Hepatocyte (in vitro differentiated cells): ENCODE results near the gene NDUFAF7. TPM values are rescaled to one million over a fixed set of nuclear protein-coding genes. Genes with fewer than 3 reads are reported as not detected.
A peak's percentile ranks its signal among the peaks of the same experiment; 100 is the strongest.
"Not testable (repeated sequence)": the region's sequence is repeated elsewhere in the genome, so short reads cannot be mapped to it uniquely, and the experiment has no call there.

ENCODE experiments used
- DNase-seq: peaks from one replicate; pipeline ENCODE4 v3.0.0-alpha.2; 2016; ENCODE audit warnings: low spot score
- H2AFZ ChIP-seq: fragments of 200-600 bp; sonication (generic); 2 replicates; pipeline ENCODE4 v1.6.0; 2016; ENCODE audit warnings: antibody characterized with exemption, mild to moderate bottlenecking
- H3K27ac ChIP-seq: fragments of 200-600 bp; sonication (generic); 2 replicates; pipeline ENCODE4 v1.5.1; 2016; ENCODE audit warnings: mild to moderate bottlenecking
- H3K27me3 ChIP-seq: fragments of 200-600 bp; sonication (generic); 2 replicates; pipeline ENCODE4 v1.6.1; 2016
- H3K36me3 ChIP-seq: fragments of 200-600 bp; sonication (generic); replicated peaks from 2 replicates; pipeline ENCODE4 v1.5.1; 2016; ENCODE audit warnings: low read depth; ENCODE audit not compliant: insufficient read depth
- H3K4me1 ChIP-seq: fragments of 200-600 bp; sonication (generic); 2 replicates; pipeline ENCODE4 v1.5.1; 2016; ENCODE audit warnings: mild to moderate bottlenecking, moderate library complexity; ENCODE audit not compliant: insufficient read depth
- H3K4me2 ChIP-seq: fragments of 200-600 bp; sonication (generic); 2 replicates; pipeline ENCODE4 v1.6.0; 2016
- H3K4me3 ChIP-seq: fragments of 200-600 bp; sonication (generic); 2 replicates; pipeline ENCODE4 v1.5.1; 2016; ENCODE audit warnings: mild to moderate bottlenecking
- H3K79me2 ChIP-seq: fragments of 200-600 bp; sonication (generic); 2 replicates; pipeline ENCODE4 v1.6.0; 2017; ENCODE audit warnings: mild to moderate bottlenecking
- H3K9me2 ChIP-seq: fragments of 200-600 bp; sonication (generic); replicated peaks from 2 replicates; pipeline ENCODE4 v1.6.0; 2017; ENCODE audit warnings: mild to moderate bottlenecking; ENCODE audit not compliant: insufficient read depth
- H3K9me3 ChIP-seq: fragments of 200-600 bp; sonication (generic); 2 replicates; pipeline ENCODE4 v1.5.1; 2016; ENCODE audit warnings: low read depth, mild to moderate bottlenecking
- H4K20me1 ChIP-seq: fragments of 200-600 bp; sonication (generic); 2 replicates; pipeline ENCODE4 v1.6.0; 2016; ENCODE audit warnings: mild to moderate bottlenecking; ENCODE audit not compliant: insufficient read depth, poor library complexity, severe bottlenecking
- EZH2 ChIP-seq: fragments of 200-600 bp; sonication (generic); IDR thresholded peaks from 2 replicates; pipeline ENCODE4 v1.6.1; 2016; ENCODE audit warnings: antibody characterized with exemption, mild to moderate bottlenecking, borderline replicate concordance
- EZH2phosphoT487 ChIP-seq: fragments of 200-600 bp; sonication (generic); IDR thresholded peaks from one replicate; pipeline ENCODE4 v1.6.1; 2018; ENCODE audit warnings: antibody characterized with exemption, mild to moderate bottlenecking, low read depth, moderate library complexity; ENCODE audit not compliant: unreplicated experiment, severe bottlenecking
- whole genome bisulfite sequencing: methylation state at CpG from one replicate; pipeline ENCODE4 v1.1.6; 2016; ENCODE audit warnings: low lambda C conversion rate; ENCODE audit errors: missing lambda C conversion rate; 5-methylcytosine and 5-hydroxymethylcytosine counted together
- polyA plus RNA-seq: library from polyadenylated mRNA; unstranded; fragments of >200 nt; fragmentation: Nextera tagmentation; extraction: Ambion mirVana; gene quantifications from 2 replicates; pipeline ENCODE4 v1.2.1, GENCODE V29; 2016
- total RNA-seq: library from RNA; depleted of rRNA; stranded (reverse); fragments of >200 nt; gene quantifications from 2 replicates; pipeline ENCODE4 v1.2.3, GENCODE V29; 2014
- TF ChIP-seq, protein P1 (sequence below): fragments of 200-600 bp; sonication (generic); IDR thresholded peaks from 2 replicates; pipeline ENCODE4 v1.5.1; 2016; ENCODE audit warnings: antibody characterized with exemption, mild to moderate bottlenecking; ENCODE audit not compliant: poor library complexity

The NDUFAF7 gene
- total and polyA plus RNA-seq, 2 experiments from 2014 or later = 11.8 to 14.7 TPM

DNA sequence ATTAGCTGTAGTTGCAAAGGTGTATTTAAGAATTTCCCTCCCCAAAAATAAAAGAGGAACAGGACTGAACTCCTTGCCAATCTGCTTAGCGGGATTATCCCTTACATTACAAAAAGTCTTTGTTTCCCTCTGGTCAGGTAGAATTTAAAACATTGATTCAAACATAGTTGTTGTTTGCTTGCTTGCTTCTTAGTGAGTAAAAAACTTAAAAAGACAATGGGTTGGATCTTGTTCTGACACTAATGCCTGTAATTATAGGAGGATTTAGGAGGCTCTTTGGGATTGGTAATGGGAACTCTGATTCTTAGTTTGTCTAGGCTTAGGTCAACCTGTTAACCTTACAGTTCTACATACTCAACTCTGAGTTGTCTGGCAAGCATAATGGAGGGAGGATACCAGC lies 38.9 kb upstream of the NDUFAF7 start:
- DNase-seq = no peak
- no peak overlapping the region for H3K4me2 ChIP-seq
- WGBS = 83% methylated on average over 1 of the region's 1 CpG

DNA sequence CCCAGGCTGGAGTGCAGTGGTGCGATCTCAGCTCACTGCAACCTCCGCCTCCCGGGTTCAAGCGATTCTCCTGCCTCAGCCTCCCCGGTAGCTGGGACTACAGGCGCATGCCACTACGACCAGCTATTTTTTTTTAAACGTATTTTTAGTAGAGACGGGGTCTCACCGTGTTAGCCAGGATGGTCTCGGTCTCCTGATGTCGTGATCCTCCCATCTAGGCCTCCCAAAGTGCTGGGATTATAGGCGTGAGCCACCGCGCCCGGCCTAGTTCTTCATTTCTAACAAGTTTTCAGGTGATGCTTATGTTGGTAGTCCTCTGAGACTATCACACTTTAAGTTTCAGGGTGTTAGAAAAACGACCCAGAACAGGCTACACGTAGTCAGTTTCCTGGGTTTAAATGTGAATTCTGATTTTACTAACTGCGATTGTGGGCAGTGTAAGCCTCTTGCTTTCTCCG lies 35.6 kb upstream of the NDUFAF7 start:
- not testable (repeated sequence) for H4K20me1 ChIP-seq, H3K36me3 ChIP-seq, H3K9me2 ChIP-seq, H3K4me1 ChIP-seq, DNase-seq, H3K9me3 ChIP-seq, H3K27me3 ChIP-seq
- peak overlapping the region; percentile 21 for H3K4me3 ChIP-seq
- H3K79me2 ChIP-seq = peaks cover 12% of the 10 kb centered on the region
- peak overlapping the region; percentile 69 for H2AFZ ChIP-seq
- H3K4me2 ChIP-seq = peak overlapping the region; percentile 71
- 93% methylated on average over 20 of the region's 20 CpGs for WGBS
- peak overlapping the region; percentile 80 for H3K27ac ChIP-seq

More for the DNA sequence above, 38.9 kb upstream of the NDUFAF7 start:
- Histone ChIP-seq H3K36me3 (no peaks in the 10 kb centered on the region), H3K27ac (no peak overlapping the region), H3K4me1 (no peaks in the 10 kb centered on the region), H3K9me3 (no peaks in the 10 kb centered on the region), H3K9me2 (no peaks in the 10 kb centered on the region), H2AFZ (no peak overlapping the region), H4K20me1 (no peaks in the 10 kb centered on the region), H3K27me3 (no peaks in the 10 kb centered on the region), H3K79me2 (peaks cover 2% of the 10 kb centered on the region), H3K4me3 (no peak overlapping the region)
- TF ChIP-seq EZH2 (no peak), EZH2phosphoT487 (no peak)
- TF ChIP-seq, protein P1, sequence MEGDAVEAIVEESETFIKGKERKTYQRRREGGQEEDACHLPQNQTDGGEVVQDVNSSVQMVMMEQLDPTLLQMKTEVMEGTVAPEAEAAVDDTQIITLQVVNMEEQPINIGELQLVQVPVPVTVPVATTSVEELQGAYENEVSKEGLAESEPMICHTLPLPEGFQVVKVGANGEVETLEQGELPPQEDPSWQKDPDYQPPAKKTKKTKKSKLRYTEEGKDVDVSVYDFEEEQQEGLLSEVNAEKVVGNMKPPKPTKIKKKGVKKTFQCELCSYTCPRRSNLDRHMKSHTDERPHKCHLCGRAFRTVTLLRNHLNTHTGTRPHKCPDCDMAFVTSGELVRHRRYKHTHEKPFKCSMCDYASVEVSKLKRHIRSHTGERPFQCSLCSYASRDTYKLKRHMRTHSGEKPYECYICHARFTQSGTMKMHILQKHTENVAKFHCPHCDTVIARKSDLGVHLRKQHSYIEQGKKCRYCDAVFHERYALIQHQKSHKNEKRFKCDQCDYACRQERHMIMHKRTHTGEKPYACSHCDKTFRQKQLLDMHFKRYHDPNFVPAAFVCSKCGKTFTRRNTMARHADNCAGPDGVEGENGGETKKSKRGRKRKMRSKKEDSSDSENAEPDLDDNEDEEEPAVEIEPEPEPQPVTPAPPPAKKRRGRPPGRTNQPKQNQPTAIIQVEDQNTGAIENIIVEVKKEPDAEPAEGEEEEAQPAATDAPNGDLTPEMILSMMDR = no peak

DNA sequence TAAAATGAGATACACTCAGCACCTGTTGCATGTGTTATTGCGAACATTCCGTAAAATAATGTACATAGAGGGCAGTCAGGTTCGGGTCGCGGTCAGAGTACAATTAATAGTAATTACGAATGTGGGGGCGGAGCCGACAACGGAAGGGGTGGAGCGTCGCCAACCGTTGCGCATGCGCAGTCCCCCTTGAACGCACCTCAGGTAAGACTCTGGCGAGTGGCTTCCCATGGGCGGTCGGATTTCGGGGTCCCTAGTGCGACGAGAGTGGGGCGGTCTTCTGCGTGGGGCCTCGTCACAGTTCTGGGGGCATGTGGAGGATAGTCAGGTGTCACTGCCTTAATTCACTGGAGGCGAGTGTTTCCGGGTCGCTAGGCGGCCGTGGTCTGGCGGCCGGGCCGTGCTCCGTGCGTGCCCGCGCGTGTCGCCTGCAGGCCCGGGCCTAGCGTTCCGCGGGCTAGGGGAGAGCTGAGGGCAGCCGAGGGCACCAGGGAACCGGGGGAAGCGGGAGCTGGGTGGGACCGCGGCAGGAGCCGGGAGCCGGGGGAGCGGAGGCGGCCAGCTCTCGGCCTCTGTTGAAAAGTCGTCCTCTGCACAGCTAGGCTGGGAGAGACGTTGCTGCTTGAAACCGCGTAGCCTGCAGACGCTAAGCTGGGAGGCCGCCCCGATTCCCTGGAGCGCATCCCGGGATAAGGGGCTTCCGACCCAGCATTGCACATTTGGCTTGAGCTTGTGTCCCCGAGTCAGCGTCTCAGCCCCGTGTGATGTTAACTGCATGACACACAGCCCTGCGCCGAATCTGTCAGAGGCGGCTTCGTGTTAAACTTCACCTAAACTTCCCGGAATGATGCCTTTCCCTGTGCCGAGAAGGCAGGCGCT lies 34.9 kb upstream of the NDUFAF7 start, which contains the start of gene CEBPZOS:
TSS of gene CEBPZOS (plus strand) at position 177 of the 876 bp plus-strand sequence. CDS start 3,209 bp downstream, outside the sequence.
- Histone ChIP-seq H3K4me2 (peak within 1 kb of the TSS; percentile 71), H3K9me3 (no peaks in the 10 kb centered on the region), H3K9me2 (no peaks in the 10 kb centered on the region), H3K4me1 (no peaks in the 10 kb centered on the region), H4K20me1 (no peaks in the 10 kb centered on the region), H2AFZ (peak within 1 kb of the TSS; percentile 69), H3K27ac (peak within 1 kb of the TSS; percentile 80), H3K36me3 (no peaks in the 10 kb centered on the region), H3K4me3 (peak within 1 kb of the TSS; percentile 21), H3K27me3 (no peaks in the 10 kb centered on the region), H3K79me2 (peaks cover 12% of the 10 kb centered on the region)
- DNase-seq = peak; percentile 84
- 59% methylated on average over 63 of the region's 72 CpGs for WGBS
- TF ChIP-seq, protein P1 = no peak
- TF ChIP-seq EZH2phosphoT487 (no peak), EZH2 (no peak)

DNA sequence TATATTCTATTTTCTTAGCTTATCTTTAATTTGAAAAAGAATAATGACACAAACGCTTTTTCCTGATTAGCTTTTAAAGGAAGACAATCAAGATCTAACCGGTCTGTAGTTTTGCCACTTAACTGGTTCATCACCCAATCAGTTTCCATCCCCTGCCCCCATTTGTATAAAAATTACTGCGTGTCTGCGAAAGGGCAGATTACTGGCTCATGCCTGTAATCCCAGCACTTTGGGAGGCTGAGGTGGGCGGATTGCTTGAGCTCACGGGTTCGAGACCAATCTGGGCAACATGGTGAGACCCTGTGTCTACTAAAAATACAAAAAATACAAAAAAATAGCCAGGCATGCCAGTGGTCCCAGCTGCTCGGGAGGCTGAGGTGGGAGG lies 32.8 kb upstream of the NDUFAF7 start:
- H3K9me2 ChIP-seq = no peaks in the 10 kb centered on the region
- no peaks in the 10 kb centered on the region for H3K4me1 ChIP-seq
- no peak overlapping the region for H3K4me3 ChIP-seq
- H4K20me1 ChIP-seq = no peaks in the 10 kb centered on the region
- no peak for DNase-seq
- TF ChIP-seq EZH2 (no peak), EZH2phosphoT487 (no peak)
- TF ChIP-seq, protein P1 = no peak
- H3K36me3 ChIP-seq = peaks cover 3% of the 10 kb centered on the region
- H3K79me2 ChIP-seq = peaks cover 12% of the 10 kb centered on the region
- no peaks in the 10 kb centered on the region for H3K27me3 ChIP-seq
- WGBS = 74% methylated on average over 8 of the region's 8 CpGs
- H2AFZ ChIP-seq = no peak overlapping the region
- no peak overlapping the region for H3K4me2 ChIP-seq
- H3K27ac ChIP-seq = no peak overlapping the region
- H3K9me3 ChIP-seq = no peaks in the 10 kb centered on the region
